Common myeloid progenitor, CD34-positive (primary cell): ENCODE measurements around the gene PPIA. TPM values are rescaled to one million over a fixed set of nuclear protein-coding genes. Genes with fewer than 3 reads are reported as not detected.
A peak's percentile ranks its signal among the peaks of the same experiment; 100 is the strongest.

Experiments used
- CTCF ChIA-PET: fragments of 350-600 bp; sonication (Branson Sonifier 250); formaldehyde crosslinking; loops from one replicate; lab custom pipeline; 2021; ENCODE audit warnings: antibody characterized with exemption; lab: Charles Lee
- POLR2A ChIA-PET: fragments of 350-600 bp; sonication (Branson Sonifier 250); formaldehyde crosslinking; loops from one replicate; lab custom pipeline; 2021; ENCODE audit warnings: antibody characterized with exemption; lab: Charles Lee
- DNase-seq, 3 donors: peaks; one replicate each; pipeline versions ENCODE4 v3.0.0 to v3.0.0-alpha.2; 2013
- H3K27ac ChIP-seq, 2 experiments: 1 replicate in 1 of 2; 2 replicates in 1 of 2; pipeline ENCODE4 v1.7.0; 2013; ENCODE audit warnings: inconsistent platforms in 2 of 2, low read length in 2 of 2, mild to moderate bottlenecking in 2 of 2, low read depth in 1 of 2, moderate library complexity in 1 of 2; ENCODE audit not compliant: severe bottlenecking in 2 of 2, insufficient read depth in 1 of 2, poor library complexity in 1 of 2
- H3K27me3 ChIP-seq, 5 experiments: replicated peaks in 2 of 5; 1 replicate in 3 of 5; 2 replicates in 2 of 5; pipeline versions ENCODE4 v1.6.1 to v1.7.0; 2013; ENCODE audit warnings: low read length in 4 of 5, mild to moderate bottlenecking in 2 of 5, moderate library complexity in 2 of 5, inconsistent platforms in 1 of 5; ENCODE audit not compliant: insufficient read depth in 5 of 5, control insufficient read depth in 4 of 5
- H3K36me3 ChIP-seq, 4 experiments: 1 replicate in 2 of 4; 2 replicates in 2 of 4; pipeline versions ENCODE4 v1.6.1 to v1.7.0; 2013; ENCODE audit warnings: low read length in 3 of 4, control low read depth in 1 of 4, mild to moderate bottlenecking in 1 of 4; ENCODE audit not compliant: control insufficient read depth in 4 of 4, insufficient read depth in 4 of 4
- H3K4me1 ChIP-seq, 4 experiments: 1 replicate in 3 of 4; 2 replicates in 1 of 4; pipeline versions ENCODE4 v1.6.1 to v1.7.1; 2013; ENCODE audit warnings: low read length in 3 of 4, mild to moderate bottlenecking in 3 of 4, control low read depth in 1 of 4, inconsistent platforms in 1 of 4, moderate library complexity in 1 of 4; ENCODE audit not compliant: control insufficient read depth in 4 of 4, insufficient read depth in 4 of 4; ENCODE audit errors: control extremely low read depth in 1 of 4
- H3K4me3 ChIP-seq, 7 experiments: 1 replicate in 4 of 7; 2 replicates in 3 of 7; pipeline versions ENCODE4 v1.5.1 to v1.7.0; 2013; ENCODE audit warnings: mild to moderate bottlenecking in 7 of 7, low read length in 6 of 7, moderate library complexity in 6 of 7, inconsistent platforms in 2 of 7, low read depth in 2 of 7, control low read depth in 1 of 7; ENCODE audit not compliant: insufficient read depth in 4 of 7, control insufficient read depth in 1 of 7; ENCODE audit errors: extremely low read depth in 1 of 7
- H3K9me3 ChIP-seq, 5 experiments: 1 replicate in 4 of 5; 2 replicates in 1 of 5; pipeline versions ENCODE4 v1.6.1 to v1.7.1; 2013; ENCODE audit warnings: low read length in 4 of 5, mild to moderate bottlenecking in 2 of 5, inconsistent platforms in 1 of 5, low read depth in 1 of 5, moderate library complexity in 1 of 5; ENCODE audit not compliant: control insufficient read depth in 4 of 5, insufficient read depth in 2 of 5; ENCODE audit errors: control extremely low read depth in 1 of 5
- WGBS: methylation state at CpG from one replicate; pipeline ENCODE4 v1.1.5; 2013; ENCODE audit not compliant: insufficient coverage; 5-methylcytosine and 5-hydroxymethylcytosine counted together
- polyA plus RNA-seq: library from polyadenylated mRNA; unstranded; fragments of 120-200 nt; gene quantifications from one replicate; pipeline ENCODE4 v1.2.1, GENCODE V29; 2013

The PPIA gene
- 1,669 TPM for polyA plus RNA-seq

DNA sequence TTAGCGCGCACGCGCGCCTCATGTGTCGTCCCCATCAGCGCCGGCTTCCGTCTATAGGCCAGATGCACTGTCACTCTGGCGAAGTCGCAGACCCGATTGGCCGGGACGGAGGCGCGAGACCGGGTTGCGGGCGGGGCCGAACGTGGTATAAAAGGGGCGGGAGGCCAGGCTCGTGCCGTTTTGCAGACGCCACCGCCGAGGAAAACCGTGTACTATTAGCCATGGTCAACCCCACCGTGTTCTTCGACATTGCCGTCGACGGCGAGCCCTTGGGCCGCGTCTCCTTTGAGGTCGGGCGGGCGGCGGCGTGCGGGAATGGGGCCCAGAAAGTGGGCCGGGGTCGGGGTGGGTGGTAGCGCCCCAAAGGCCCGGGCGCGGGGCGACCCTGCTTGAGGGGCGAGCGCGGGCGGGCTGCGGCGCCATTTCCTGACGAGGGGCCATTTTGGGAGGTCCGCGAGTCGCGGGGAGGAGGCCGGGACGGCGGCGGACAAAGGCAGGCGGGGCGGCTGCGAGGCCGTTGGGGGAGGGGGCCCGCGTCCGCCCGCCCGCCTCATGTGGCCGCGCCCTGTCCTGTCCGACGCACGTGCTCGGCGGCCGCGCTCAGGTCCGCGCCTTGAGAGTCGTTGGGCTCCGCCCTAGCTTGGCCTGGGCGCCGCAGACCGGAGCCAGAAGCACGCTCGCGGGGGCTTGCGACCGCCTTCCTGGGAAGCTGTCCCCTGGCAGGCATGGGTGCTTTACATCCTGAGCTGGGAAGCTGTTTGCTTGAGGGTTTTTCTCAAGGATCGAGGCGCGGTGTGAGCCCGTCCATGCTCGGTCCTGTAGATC lies at the start of gene PPIA:
Gene PPIA (plus strand): TSS at position 178 of the 825 bp plus-strand sequence. CDS start 44 bp downstream, at position 222.
- ChIA-PET POLR2A (interaction anchor here (0.6 to 2.9 kb wide), 7 partner anchors 28 to 215 kb away, joined by 3 to 16 read pairs (median 4); partner anchors contain the start of genes H2AZ2 and TMED4), CTCF (no interaction called here)
- Histone ChIP-seq H3K36me3 (peaks cover 7 to 35% (median 20%) of the 10 kb centered on the region in 4 experiments), H3K4me3 (peak within 1 kb of the TSS; percentile 84 to 98 (median 94)), H3K27ac (peak within 1 kb of the TSS; percentile 97 to 99), H3K27me3 (no peaks in the 10 kb centered on the region), H3K9me3 (no peaks in the 10 kb centered on the region), H3K4me1 (peaks cover 10 to 25% (median 22%) of the 10 kb centered on the region in 4 experiments)
- under 1% methylated on average over 72 of the region's 99 CpGs for WGBS
- peak; percentile 98 to 99 (median 98) for DNase-seq

DNA sequence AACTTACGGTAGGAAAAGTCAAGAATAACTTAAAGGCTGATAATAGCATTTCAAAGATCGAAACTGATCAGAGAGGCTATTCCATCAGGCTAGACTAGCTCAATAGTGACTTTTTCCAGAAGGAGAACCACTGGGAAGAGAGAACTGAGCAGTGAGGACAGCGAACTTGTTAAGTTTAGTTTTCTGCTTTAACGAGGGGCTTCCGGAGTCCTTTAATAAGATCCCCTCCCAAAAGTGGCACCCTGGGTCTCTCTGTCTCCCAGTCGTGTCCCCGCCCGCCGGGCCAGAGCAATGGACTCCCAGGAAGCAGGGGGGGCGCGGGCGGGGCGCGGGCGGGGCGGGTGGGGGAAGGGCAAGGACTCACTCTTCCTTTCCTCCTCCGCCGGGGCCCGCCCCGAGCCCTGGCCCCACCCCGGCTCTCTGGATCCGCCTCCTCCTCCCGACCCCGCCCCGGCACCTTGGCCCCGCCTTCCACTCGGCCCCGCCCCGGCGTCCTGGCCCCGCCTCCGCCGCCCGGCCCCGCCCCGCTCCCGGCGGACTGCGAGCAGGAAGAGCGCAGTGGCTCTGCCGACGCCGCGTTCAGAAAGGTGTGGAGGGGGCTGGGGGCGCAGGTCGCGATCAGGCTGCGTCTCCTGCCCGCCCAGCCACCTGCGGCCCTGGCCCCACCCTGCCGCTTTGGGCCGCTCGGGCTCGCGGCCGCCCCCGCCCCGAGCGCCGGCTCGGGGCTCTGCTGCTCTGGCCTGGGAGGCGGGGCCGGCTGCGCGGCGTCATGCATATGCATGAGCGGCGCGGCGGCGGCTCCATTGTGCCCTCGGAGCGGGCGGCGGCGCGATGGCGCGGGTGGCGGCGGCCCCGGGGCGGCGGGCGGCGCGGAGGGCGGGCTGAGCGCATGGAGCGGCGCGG lies 48.2 kb upstream of the PPIA start, which contains the start of gene ZMIZ2:
Gene ZMIZ2 (plus strand): TSS at position 803 of the 903 bp plus-strand sequence. CDS start 7,403 bp downstream, outside the sequence.
- CTCF ChIA-PET = interaction anchor here (0.7 to 2.0 kb wide), 2 partner anchors 12 to 19 kb away, joined by 3 to 8 read pairs; no protein-coding TSS in a partner anchor
- peak; percentile 86 to 93 (median 91) for DNase-seq
- H3K27ac ChIP-seq = peak within 1 kb of the TSS; percentile 68 to 83
- POLR2A ChIA-PET = interaction anchor here (1.4 to 1.6 kb wide), 2 partner anchors 49 to 142 kb away, joined by 4 to 8 read pairs; partner anchors contain the start of genes OGDH and PPIA
- H3K9me3 ChIP-seq = no peaks in the 10 kb centered on the region
- peaks cover 0 to 8% (median 0%) of the 10 kb centered on the region in 4 experiments for H3K36me3 ChIP-seq
- WGBS = 1% methylated on average over 44 of the region's 92 CpGs
- no peaks in the 10 kb centered on the region for H3K27me3 ChIP-seq
- H3K4me1 ChIP-seq = peaks cover 7 to 36% (median 26%) of the 10 kb centered on the region in 4 experiments
- H3K4me3 ChIP-seq = peak within 1 kb of the TSS; percentile 64 to 90 (median 80)

DNA sequence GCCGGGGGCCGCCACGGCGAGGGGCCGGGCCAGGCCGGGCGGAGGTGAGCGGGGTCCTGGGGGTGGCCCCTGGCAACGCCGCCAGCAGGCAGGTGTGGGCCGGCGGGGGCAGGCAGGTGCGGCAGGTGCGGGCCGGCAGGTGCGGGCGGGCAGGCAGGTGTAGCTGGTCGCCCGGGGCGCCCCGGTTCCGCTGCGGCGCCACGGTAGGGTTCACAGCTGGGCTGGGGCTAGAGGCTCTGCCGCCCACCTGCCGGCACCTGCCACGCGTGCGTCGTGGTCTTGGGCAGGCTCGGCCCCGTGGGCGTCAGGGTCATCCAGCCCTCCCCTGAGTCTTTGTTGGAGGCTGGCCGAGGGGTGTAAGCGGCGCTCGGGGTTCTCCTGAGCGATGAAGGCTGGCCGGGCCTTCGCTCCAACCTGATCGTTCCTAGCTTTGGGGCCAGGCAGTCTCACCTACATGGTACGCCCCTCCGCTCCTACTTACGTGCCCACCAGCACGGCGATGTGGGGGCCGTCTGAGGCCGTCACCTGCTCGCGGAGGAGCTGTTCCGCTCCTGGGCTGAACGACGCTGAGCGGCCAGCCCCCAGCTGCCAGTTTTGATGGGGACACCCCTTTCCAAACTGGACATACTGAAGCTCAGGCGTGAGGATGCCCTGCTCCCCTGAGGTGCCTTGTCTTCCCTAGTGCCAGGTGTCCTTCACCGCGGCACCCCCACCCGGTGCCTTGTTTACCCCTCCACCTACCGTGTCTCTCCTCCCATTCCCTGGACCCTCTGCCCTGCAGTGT lies 47.3 kb upstream of the PPIA start:
- POLR2A ChIA-PET = interaction anchor here (1.4 to 1.6 kb wide), 3 partner anchors 19 to 143 kb away, joined by 3 to 8 read pairs (median 4); partner anchors contain the start of genes OGDH and PPIA
- Histone ChIP-seq H3K36me3 (peaks cover 0 to 8% (median 0%) of the 10 kb centered on the region in 4 experiments), H3K9me3 (no peaks in the 10 kb centered on the region), H3K4me3 (peak overlapping the region; percentile 64 to 90 (median 80)), H3K27me3 (no peaks in the 10 kb centered on the region), H3K27ac (peak overlapping the region in 1 of 2 experiments; percentile 66), H3K4me1 (peaks cover 7 to 36% (median 26%) of the 10 kb centered on the region in 4 experiments)
- peak in 2 of 3 donors; percentile 36 to 49 for DNase-seq
- CTCF ChIA-PET = interaction anchor here (2.0 kb wide), 1 partner anchor 18 kb away, joined by 8 read pairs; no protein-coding TSS in a partner anchor
- WGBS = 2% methylated on average over 57 of the region's 60 CpGs

DNA sequence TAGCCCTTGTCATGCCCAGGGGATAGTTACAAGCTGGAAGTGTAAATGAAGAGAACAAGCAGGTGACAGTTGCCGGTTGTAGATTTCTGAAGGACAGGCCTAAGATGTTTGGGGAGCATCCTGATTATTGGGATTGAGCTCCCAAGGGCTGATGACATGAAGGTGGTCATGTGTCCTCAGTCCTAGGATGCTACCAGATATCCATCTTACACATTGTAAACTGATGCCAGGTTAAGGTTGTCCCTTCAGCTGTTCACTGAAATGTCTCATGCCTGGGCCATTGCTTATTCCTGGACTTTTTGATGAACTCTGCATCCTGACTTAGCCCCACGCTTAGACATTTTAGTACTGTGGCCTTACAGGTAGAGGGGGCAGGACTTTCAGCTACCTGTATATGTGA lies 46.5 kb upstream of the PPIA start:
- ChIA-PET POLR2A (interaction anchor here (1.4 to 1.6 kb wide), 2 partner anchors 19 to 47 kb away, joined by 3 to 4 read pairs; partner anchors contain the start of gene PPIA), CTCF (interaction anchor here (0.6 to 2.0 kb wide), 5 partner anchors 8 to 162 kb away, joined by 3 to 8 read pairs (median 3); no protein-coding TSS in a partner anchor)
- Histone ChIP-seq H3K4me1 (peaks cover 7 to 36% (median 26%) of the 10 kb centered on the region in 4 experiments), H3K27ac (peak overlapping the region in 1 of 2 experiments; percentile 66), H3K36me3 (peaks cover 0 to 8% (median 0%) of the 10 kb centered on the region in 4 experiments), H3K9me3 (no peaks in the 10 kb centered on the region), H3K27me3 (no peaks in the 10 kb centered on the region), H3K4me3 (peak overlapping the region in 5 of 7 experiments; percentile 72 to 90 (median 80))
- DNase-seq = no peak
- 100% methylated on average over 2 of the region's 2 CpGs for WGBS

DNA sequence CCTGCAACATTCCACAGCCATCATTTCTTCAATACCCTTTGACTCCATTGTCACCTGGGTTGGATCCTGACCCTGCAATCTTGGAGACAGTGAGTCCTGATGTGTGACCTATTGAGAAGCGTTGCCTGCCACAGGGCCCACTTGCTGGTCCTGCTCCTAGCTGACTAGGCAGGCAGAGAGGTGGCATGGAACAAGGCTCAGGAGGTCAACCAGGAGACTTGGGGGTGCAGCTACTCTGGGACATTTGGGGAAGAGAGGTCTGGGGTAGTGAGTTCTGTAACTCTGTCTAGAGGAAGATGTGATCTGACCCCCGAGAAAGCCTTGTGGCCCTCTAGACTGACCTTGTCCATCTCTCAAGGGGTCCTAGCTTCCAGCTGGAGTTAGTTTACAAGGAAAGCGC lies 46.1 kb upstream of the PPIA start:
- Histone ChIP-seq H3K36me3 (peaks cover 0 to 8% (median 0%) of the 10 kb centered on the region in 4 experiments), H3K4me1 (peaks cover 7 to 36% (median 26%) of the 10 kb centered on the region in 4 experiments), H3K27ac (peak overlapping the region in 1 of 2 experiments; percentile 46), H3K27me3 (no peaks in the 10 kb centered on the region), H3K9me3 (no peaks in the 10 kb centered on the region), H3K4me3 (peak overlapping the region in 2 of 7 experiments; percentile 36 to 90)
- ChIA-PET CTCF (interaction anchor here (0.6 to 2.0 kb wide), 5 partner anchors 8 to 162 kb away, joined by 3 to 8 read pairs (median 3); no protein-coding TSS in a partner anchor), POLR2A (interaction anchor here (1.6 kb wide), 1 partner anchor 18 kb away, joined by 3 read pairs; no protein-coding TSS in a partner anchor)
- WGBS = 94% methylated on average over 3 of the region's 3 CpGs
- DNase-seq = no peak
